ENCODE results near the gene ATG4A. TPM values are rescaled to one million over a fixed set of nuclear protein-coding genes. Genes with fewer than 3 reads are reported as not detected.

Gene ATG4A
- polyA plus RNA-seq, 1 donor: 22.9 TPM

DNA sequence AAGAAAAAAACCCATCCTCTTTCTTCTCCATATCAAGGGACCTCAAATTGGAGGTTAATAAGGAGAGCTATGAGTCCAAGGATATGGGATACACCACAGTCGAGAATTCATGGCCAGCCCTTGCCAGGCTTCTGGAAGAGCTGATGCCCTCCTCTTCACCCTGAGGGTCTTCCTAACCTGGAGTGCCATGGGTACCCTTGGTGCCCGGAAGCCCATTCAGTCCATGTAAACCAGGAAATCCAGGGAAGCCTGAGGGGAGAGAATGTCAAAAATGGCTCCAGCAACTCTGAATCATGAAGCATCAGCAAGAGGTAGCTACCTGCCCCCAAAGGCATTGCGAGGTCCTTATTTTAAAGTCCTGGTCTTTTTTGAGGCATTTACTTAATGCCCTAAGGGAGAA, 78.2 kb downstream of the ATG4A start:
- DNase-seq: no peak

GRCh38 chrX:108171671-108172070, 80.1 kb downstream of the ATG4A start:
- no peak for DNase-seq

DNA sequence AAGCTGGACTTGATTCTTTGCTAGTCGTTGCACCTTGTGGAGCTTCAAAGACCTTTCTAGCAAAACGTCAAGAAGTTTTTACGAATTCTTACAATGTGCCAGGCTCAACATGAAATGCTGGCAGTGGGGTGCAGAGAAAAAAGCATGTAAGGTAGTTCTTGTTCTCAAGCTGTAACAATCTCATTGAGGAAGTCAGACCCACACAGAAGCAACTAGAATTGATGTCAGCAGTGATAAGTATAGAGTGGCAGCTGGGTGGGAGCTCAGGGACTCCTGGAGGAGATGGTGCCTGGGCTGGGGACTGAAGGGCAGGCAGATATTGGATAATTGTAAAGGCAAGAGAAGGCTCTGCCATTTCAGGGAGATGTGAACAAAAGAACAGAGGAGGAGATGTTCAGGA, 82.3 kb downstream of the ATG4A start:
- DNase-seq: no peak

DNA sequence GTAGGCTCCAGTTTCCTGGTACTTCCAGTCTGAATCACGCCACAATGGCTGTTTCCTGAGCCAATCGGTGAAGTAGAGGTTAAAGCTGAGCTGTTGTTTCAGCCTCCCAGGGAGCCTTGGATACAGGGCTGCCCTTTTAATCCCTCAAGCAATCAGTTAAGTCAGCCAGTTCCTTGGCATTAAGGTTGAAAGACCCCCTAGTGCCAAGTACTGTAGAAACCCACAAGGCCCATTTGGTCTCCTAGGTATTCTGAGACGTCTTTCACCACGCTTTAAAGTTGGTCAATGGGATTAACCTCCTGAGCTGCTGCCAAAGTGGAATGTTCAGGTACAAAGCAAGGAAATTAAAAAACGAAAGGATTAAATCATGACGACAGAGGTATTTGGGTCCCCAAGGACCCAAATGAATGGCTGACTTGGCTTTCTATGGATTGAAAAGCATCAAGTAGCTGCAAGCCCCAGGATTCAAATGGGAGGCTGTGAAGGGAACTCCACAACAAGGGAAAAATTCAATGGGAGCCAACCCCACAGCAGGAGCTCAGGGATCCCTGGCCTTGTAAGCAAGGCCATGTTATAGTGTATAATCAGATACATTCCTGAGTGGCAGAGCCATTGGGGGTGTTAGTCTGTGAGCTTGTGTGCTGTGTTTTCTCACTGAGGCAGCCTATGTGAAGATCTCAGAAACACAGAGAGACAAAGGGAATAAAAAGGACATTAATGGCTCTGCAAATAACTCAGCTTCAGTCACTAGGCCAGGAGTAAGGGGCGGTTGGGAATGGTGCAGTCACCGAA, 86.0 kb downstream of the ATG4A start:
- DNase-seq: no peak

GRCh38 chrX:108178143-108178498, 86.5 kb downstream of the ATG4A start:
- DNase-seq: no peak

GRCh38 chrX:108186811-108187210, 95.2 kb downstream of the ATG4A start:
- DNase-seq: no peak

DNA sequence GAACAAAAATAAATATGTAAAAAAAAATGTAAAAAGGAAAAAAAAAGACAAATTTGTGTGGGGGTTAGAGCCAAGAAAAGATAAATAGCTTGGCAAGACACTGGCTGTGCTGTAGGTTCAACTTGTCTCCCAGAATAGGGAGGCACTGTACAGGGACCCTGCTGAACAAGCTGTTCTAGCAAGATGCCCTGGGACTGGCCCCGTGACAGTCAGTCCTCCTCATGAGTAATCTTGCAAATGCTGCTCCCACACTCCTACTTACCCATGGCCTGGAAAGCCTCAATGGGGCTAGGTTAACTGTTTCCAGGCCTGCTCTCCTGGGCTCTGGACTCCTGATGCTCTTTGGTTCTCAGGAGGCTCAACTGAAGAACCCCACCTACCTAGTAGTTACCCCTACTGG, 106.8 kb downstream of the ATG4A start:
- no peak for DNase-seq

DNA sequence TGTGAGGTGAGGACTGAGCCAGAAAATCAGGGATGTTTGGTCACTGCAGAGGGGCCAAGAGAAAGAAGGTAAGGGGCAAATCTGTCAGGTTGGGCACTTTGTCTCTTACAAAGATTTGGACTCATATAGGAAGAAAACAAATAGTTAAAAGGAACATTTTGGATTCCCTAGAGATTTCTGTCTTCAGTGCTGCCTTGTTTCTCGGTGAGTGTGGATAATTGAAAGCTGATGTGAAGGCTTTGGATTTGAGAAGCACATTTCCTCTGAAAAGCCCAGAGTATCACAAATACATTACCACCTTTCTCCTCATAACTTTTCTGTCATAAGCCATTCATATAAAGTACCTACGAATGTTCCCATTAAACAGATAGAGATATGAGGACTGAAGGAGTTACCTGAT, 107.5 kb downstream of the ATG4A start:
- no peak for DNase-seq

DNA sequence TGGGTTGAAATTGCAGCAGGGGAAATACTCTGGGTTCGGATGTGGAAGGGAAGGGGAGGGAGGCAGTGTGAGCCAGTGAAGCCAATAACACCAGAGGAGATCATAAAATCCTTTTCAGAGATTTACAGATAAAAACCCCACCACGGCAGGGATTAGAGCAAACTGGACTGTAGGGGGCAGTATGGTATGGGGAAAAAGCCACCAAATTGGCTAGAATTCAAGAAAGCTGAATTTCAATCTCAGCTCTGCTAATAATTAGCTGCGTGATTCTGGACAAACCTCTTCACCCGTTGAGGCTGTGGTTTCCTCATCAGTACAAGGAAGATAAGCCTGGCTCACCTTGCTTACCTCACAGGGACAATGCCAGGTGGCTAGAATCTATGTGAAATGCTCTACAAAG, 108.1 kb downstream of the ATG4A start:
- DNase-seq: no peak

- no peak for DNase-seq
These were observed 112.0 kb downstream of the ATG4A start for GRCh38 chrX:108203540-108203939.

Other genes with a start within 250 kb of the ATG4A start
- gene TEX13B, start 109.4 kb upstream of the ATG4A start, polyA plus RNA-seq (ENCODE audit: insufficient read length): not detected
- 0.18 TPM for gene VSIG1, start 46.7 kb upstream of the ATG4A start, polyA plus RNA-seq (ENCODE audit: insufficient read length)
- gene PSMD10, start 236 bp upstream of the ATG4A start, polyA plus RNA-seq (ENCODE audit: insufficient read length): 42.5 TPM